ENCODE data around the gene PRC1. TPM values are rescaled to one million over a fixed set of nuclear protein-coding genes. Genes with fewer than 3 reads are reported as not detected.
A peak's percentile ranks its signal among the peaks of the same experiment; 100 is the strongest.

PRC1 gene
- total RNA-seq, 2 experiments from 2014 or later: 149 to 224 TPM

- peak overlapping the region; percentile 57 for H3K4me3 ChIP-seq (ENCODE audit: low read depth, low read length, poor library complexity, severe bottlenecking)
- peak overlapping the region; percentile 80 for H3K4me2 ChIP-seq (ENCODE audit: low read length)
- H3K4me1 ChIP-seq (ENCODE audit: insufficient read depth, low read length, poor library complexity, severe bottlenecking): peaks cover 53% of the 10 kb centered on the region
- H3K79me2 ChIP-seq (ENCODE audit: insufficient read depth, low read depth, low read length): peaks cover 93% of the 10 kb centered on the region
- H3K27ac ChIP-seq (ENCODE audit: low read depth, low read length, poor library complexity, severe bottlenecking): peak overlapping the region; percentile 31
- TF ChIP-seq CTCF (conservative IDR thresholded peaks at IDR 0.05; ENCODE audit: low read length): no peak
- no peak for TF ChIP-seq EZH2phosphoT487 (IDR thresholded peaks at IDR 0.05; ENCODE audit: borderline replicate concordance, low read depth, low read length)
- BruUV-seq (replicated peaks): no TSS peak
- intact Hi-C loops (cut with micrococcal nuclease; ENCODE audit: unreplicated experiment): no loop called here
- H3K9me3 ChIP-seq (ENCODE audit: low read length): no peaks in the 10 kb centered on the region
- no peaks in the 10 kb centered on the region for H3K9me2 ChIP-seq (ENCODE audit: insufficient read depth, low read length)
- H2AFZ ChIP-seq (ENCODE audit: low read length): no peak overlapping the region
- peaks cover 49% of the 10 kb centered on the region for H3K36me3 ChIP-seq (ENCODE audit: insufficient read depth, low read length)
- DNase-seq (ENCODE audit: low spot score): no peak
- ChIA-PET POLR2A (interaction anchor here (0.5 to 2.5 kb wide), 9 partner anchors 11 to 1256 kb away, joined by 3 to 10 read pairs (median 3); partner anchors contain the start of gene RCCD1), CTCF (ENCODE audit: unreplicated experiment) (interaction anchor here (0.7 to 1.0 kb wide), 2 partner anchors 30 to 53 kb away, joined by 3 read pairs; partner anchors contain the start of gene UNC45A)
- peaks cover 18% of the 10 kb centered on the region for H4K20me1 ChIP-seq (ENCODE audit: insufficient read depth, low read length)
Observed at GRCh38 chr15:90987561-90988141, 6.7 kb downstream of the PRC1 start.

GRCh38 chr15:90986790-90987507 is 7.4 kb downstream of the PRC1 start:
- TF ChIP-seq EZH2phosphoT487 (IDR thresholded peaks at IDR 0.05; ENCODE audit: borderline replicate concordance, low read depth, low read length) (no peak), CTCF (conservative IDR thresholded peaks at IDR 0.05; ENCODE audit: low read length) (no peak)
- POLR2A ChIA-PET: interaction anchor here (0.5 to 2.5 kb wide), 10 partner anchors 10 to 1255 kb away, joined by 3 to 10 read pairs (median 4); partner anchors contain the start of gene RCCD1
- Histone ChIP-seq H2AFZ (ENCODE audit: low read length) (no peak overlapping the region), H3K4me2 (ENCODE audit: low read length) (peak overlapping the region; percentile 80), H3K36me3 (ENCODE audit: insufficient read depth, low read length) (peaks cover 53% of the 10 kb centered on the region), H3K79me2 (ENCODE audit: insufficient read depth, low read depth, low read length) (peaks cover 86% of the 10 kb centered on the region), H3K27ac (ENCODE audit: low read depth, low read length, poor library complexity, severe bottlenecking) (no peak overlapping the region), H3K4me1 (ENCODE audit: insufficient read depth, low read length, poor library complexity, severe bottlenecking) (peaks cover 48% of the 10 kb centered on the region), H3K9me2 (ENCODE audit: insufficient read depth, low read length) (no peaks in the 10 kb centered on the region), H3K9me3 (ENCODE audit: low read length) (no peaks in the 10 kb centered on the region), H3K4me3 (ENCODE audit: low read depth, low read length, poor library complexity, severe bottlenecking) (peak overlapping the region; percentile 15), H4K20me1 (ENCODE audit: insufficient read depth, low read length) (peaks cover 18% of the 10 kb centered on the region; the same call in 1 of the 2 replicates)
- DNase-seq (ENCODE audit: low spot score): peak; percentile 22
- intact Hi-C loops (cut with micrococcal nuclease; ENCODE audit: unreplicated experiment): no loop called here
- BruUV-seq (replicated peaks): no TSS peak
- CTCF ChIA-PET (ENCODE audit: unreplicated experiment): interaction anchor here (0.7 kb wide), 1 partner anchor 52 kb away, joined by 3 read pairs; the partner anchor contains the start of gene UNC45A

Data from OCI-LY7 (cell line).